NB4 (cell line): Measurements from ENCODE around the gene IL18.

Experiments used
- CTCF ChIP-seq: IDR thresholded peaks from one replicate; pipeline ENCODE4 v1.5.1; 2012; ENCODE audit warnings: low read depth, low read length
- MAX ChIP-seq: IDR thresholded peaks from 2 replicates; pipeline ENCODE4 v1.6.1; 2011; ENCODE audit warnings: low read depth, low read length

- no peak for TF ChIP-seq CTCF
- no peak for TF ChIP-seq MAX
Observed at GRCh38 chr11:112106070-112106469, 57.8 kb downstream of the IL18 start.
